Measurements from ENCODE around the gene CDK17. TPM values are rescaled to one million over a fixed set of nuclear protein-coding genes. Genes with fewer than 3 reads are reported as not detected.
A peak's percentile ranks its signal among the peaks of the same experiment; 100 is the strongest.

Gene CDK17
- total RNA-seq, 2 experiments from 2014 or later = 38.0 to 39.4 TPM

DNA sequence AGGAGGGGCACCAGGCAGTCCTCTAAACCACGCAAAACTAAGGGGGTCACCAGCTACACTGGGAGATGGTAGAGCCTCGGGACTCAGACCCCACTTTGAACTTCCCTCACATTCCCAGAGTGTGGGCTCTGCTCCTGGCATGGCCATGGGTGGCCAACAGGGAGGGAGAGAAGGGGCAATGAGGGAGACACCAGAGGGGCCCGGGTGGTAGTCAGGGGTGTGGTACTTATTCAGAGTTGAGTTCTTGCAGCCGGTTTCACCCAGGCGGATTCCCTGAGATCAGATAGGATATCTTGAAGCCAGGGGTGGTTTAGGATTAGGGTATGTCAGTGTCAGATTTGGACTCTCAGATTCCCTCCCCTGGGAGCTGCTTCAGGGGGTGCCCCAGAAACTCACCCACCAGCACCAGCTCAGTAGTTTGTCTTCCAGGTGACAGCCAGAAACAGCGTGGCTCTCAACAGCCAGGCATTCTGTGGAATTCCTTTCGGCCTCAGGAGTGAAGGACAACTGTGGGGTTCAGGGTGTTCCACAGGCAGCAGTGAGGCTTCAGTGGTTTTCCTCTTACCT lies 150.0 kb downstream of the CDK17 start:
- CTCF ChIA-PET = interaction anchor here (0.7 to 1.3 kb wide), 2 partner anchors 47 to 239 kb away, joined by 3 to 4 read pairs; partner anchors contain the start of gene CFAP54
- no peak for DNase-seq
- Mint-ChIP-seq H3K4me3 (no peak overlapping the region), H3K9me3 (ENCODE audit: low read depth) (no peaks in the 10 kb centered on the region), H3K4me1 (peaks cover 50% of the 10 kb centered on the region), H3K27me3 (no peaks in the 10 kb centered on the region), H3K36me3 (ENCODE audit: low read depth) (peaks cover 63% of the 10 kb centered on the region), H3K27ac (peak overlapping the region; percentile 47)
- intact Hi-C loops (cut with DNase I, micrococcal nuclease) = no loop called here
- no peak for ATAC-seq
- POLR2A ChIA-PET = no interaction called here

DNA sequence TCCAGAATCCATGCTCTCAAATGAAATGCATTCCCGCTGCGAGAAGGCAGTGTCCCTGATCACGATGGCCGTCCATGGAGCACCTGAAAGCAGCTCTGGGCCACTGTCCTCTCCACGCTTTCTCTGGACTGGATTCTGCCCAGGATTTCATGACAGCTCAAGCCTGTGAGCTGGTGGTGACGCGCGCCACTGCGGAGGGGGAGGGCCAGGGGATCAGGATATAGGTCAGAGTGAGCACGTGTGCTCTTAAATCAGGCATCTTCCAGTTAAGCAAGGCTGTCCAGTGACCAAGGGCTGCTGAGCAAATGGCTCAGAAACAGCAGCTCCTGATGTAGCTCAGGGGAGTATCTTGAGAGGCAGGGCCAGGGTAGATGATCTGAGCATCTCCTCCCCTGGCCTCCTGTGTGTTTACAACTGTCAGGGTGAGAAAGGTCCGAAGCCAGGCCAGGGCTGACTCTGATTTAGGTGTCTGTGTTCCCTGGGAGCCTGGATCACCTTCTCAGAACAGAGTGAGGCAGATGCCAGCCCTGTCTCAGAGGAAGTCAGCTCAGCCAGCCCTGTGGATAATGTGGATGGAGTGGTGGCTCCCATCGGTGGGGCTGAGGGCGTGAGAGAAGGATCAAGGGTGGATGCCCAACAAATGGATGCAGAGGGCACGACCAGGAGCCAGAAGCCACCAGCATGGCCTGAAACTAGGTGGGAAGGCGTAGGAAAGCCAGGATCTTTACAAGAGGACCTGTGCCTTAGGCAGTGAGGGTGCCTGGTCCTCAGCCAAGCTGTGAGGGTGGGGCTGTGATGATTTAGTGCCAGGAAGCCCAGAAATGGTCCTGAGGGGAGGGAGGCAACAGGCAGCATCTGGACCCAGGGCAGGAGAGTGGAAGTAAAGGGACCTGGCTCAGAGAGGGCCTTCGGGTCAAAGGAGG lies 150.8 kb downstream of the CDK17 start:
- DNase-seq = no peak
- Mint-ChIP-seq H3K27me3 (no peaks in the 10 kb centered on the region), H3K27ac (peak overlapping the region; percentile 48), H3K4me3 (no peak overlapping the region), H3K9me3 (ENCODE audit: low read depth) (no peaks in the 10 kb centered on the region), H3K4me1 (peaks cover 46% of the 10 kb centered on the region), H3K36me3 (ENCODE audit: low read depth) (peaks cover 58% of the 10 kb centered on the region)
- ChIA-PET CTCF (interaction anchor here (0.7 to 1.3 kb wide), 2 partner anchors 48 to 240 kb away, joined by 3 to 4 read pairs; partner anchors contain the start of gene CFAP54), POLR2A (no interaction called here)
- ATAC-seq = no peak
- intact Hi-C loops (cut with DNase I, micrococcal nuclease) = no loop called here

DNA sequence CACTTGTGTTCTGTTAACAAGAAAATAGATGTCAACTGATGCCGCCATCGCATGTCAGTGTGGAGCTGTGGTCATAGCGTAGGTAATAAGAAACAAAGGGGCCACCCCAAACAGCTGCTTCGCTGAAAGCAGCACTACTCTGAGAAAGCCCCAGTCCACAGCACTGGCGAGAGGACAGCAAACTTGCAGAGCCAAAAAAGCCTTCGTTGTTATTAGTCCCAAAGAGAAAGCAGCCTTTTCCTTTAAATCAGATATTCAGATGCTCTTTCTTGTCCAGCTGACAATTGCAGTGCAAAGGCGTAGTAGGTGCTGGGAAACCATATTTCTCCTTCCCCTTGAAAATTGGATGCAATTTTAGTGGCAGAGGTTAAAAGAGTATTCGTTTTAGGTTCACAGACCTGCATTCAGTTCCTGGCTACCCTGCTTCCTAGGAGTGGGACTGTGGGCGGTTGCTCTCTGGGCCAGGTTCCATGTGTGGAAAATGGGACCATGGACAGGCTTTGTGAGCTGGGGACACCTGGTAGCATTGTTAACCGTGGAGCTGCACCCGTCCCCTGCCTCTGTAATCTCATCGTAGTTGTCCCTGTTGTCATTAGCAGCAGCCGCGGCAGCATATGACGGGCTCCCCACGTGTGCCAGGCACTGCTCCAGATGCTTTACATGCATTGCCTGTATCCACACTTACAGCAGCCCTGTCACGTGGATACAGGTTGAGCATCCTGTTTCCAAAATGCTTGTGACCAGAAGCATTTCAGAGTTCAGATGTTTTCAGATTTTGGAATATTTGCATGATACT lies 151.9 kb downstream of the CDK17 start:
- DNase-seq (no peak), ATAC-seq (no peak)
- intact Hi-C loops (cut with DNase I, micrococcal nuclease) = no loop called here
- POLR2A ChIA-PET = interaction anchor here (0.6 kb wide), 1 partner anchor 387 kb away, joined by 3 read pairs; no protein-coding TSS in a partner anchor
- no peaks in the 10 kb centered on the region for H3K27me3 Mint-ChIP-seq
- CTCF ChIA-PET = interaction anchor here (1.0 to 1.2 kb wide), 2 partner anchors 64 to 268 kb away, joined by 3 read pairs; no protein-coding TSS in a partner anchor
- no peaks in the 10 kb centered on the region for H3K9me3 Mint-ChIP-seq (ENCODE audit: low read depth)
- H3K4me1 Mint-ChIP-seq = peaks cover 47% of the 10 kb centered on the region
- H3K27ac Mint-ChIP-seq = peak overlapping the region; percentile 45
- H3K4me3 Mint-ChIP-seq = no peak overlapping the region
- H3K36me3 Mint-ChIP-seq (ENCODE audit: low read depth) = peaks cover 53% of the 10 kb centered on the region

DNA sequence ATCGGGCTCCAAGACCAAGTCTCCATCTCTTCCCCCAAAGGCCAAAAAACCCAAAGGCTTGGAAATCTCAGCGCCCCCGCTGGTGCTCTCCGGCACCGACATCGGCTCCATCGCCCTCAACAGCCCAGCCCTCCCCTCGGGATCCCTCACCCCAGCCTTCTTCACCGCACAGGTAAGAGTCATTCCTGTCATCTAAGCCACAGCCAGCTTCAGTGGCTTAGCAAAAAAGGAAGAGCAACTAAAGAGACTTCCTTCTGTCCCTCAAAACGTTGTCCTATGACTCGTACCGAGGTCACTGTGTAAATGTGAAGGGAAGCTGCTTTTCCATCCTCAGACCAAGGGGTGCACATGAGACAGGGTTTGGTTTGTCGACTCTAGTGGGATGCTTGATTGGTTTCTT lies 152.7 kb downstream of the CDK17 start:
- intact Hi-C loops (cut with DNase I, micrococcal nuclease) = no loop called here
- Mint-ChIP-seq H3K4me1 (peaks cover 53% of the 10 kb centered on the region), H3K27me3 (no peaks in the 10 kb centered on the region), H3K9me3 (ENCODE audit: low read depth) (no peaks in the 10 kb centered on the region), H3K36me3 (ENCODE audit: low read depth) (peaks cover 56% of the 10 kb centered on the region), H3K4me3 (no peak overlapping the region), H3K27ac (peak overlapping the region; percentile 45)
- DNase-seq (peak; percentile 40), ATAC-seq (peak; percentile 78)
- ChIA-PET POLR2A (interaction anchor here (0.6 kb wide), 1 partner anchor 705 kb away, joined by 3 read pairs; no protein-coding TSS in a partner anchor), CTCF (interaction anchor here (0.6 to 1.2 kb wide), 3 partner anchors 65 to 269 kb away, joined by 3 to 4 read pairs (median 3); no protein-coding TSS in a partner anchor)

DNA sequence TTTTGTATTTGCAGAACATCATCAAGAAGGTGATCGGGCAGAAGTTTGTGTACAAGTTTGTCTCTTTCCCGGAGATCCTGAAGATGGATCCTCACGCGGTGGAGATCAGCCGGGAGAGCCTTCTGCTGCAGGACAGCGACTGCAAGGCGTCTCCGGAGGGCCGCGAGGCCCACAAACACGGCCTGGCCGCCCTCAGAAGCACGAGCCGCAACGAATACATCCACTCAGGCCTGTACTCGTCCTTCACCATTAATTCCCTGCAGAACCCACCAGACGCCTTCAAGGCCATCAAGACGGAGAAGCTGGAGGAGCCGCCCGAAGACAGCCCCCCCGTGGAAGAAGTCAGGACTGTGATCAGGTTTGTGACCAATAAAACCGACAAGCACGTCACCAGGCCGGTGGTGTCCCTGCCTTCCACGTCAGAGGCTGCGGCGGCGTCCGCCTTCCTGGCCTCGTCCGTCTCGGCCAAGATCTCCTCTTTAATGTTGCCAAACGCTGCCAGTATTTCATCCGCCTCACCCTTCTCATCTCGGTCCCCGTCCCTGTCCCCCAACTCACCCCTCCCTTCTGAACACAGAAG lies 153.2 kb downstream of the CDK17 start:
- no peak overlapping the region for H3K27ac Mint-ChIP-seq
- no peaks in the 10 kb centered on the region for H3K9me3 Mint-ChIP-seq (ENCODE audit: low read depth)
- peaks cover 55% of the 10 kb centered on the region for H3K4me1 Mint-ChIP-seq
- CTCF ChIA-PET = interaction anchor here (0.6 kb wide), 1 partner anchor 195 kb away, joined by 4 read pairs; no protein-coding TSS in a partner anchor
- H3K36me3 Mint-ChIP-seq (ENCODE audit: low read depth) = peaks cover 50% of the 10 kb centered on the region
- no peak for ATAC-seq
- no peak for DNase-seq
- intact Hi-C loops (cut with DNase I, micrococcal nuclease) = no loop called here
- POLR2A ChIA-PET = interaction anchor here (0.6 kb wide), 1 partner anchor 705 kb away, joined by 3 read pairs; no protein-coding TSS in a partner anchor
- H3K27me3 Mint-ChIP-seq = no peaks in the 10 kb centered on the region
- H3K4me3 Mint-ChIP-seq = no peak overlapping the region

DNA sequence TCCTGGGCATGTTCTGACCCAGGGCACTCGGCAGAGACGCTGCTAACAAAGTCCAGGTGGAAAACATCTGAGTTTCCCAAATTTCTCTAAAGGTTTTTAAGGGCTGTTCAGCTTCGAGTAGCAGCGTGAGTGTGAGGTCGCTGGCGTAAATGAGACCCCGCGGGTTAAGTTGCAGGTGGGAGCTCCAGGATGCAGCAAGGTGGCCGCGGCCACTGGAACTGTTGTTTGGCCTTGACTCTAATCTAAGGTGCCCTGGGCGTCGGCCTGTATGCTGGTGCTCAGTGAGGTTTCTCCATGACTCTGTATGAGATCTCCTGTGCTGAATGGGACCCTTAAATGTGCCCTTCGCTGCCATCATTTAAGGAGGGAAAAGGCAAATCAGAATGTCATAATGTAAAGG lies 155.4 kb downstream of the CDK17 start:
- Mint-ChIP-seq H3K9me3 (ENCODE audit: low read depth) (no peaks in the 10 kb centered on the region), H3K27ac (peak overlapping the region; percentile 6), H3K36me3 (ENCODE audit: low read depth) (peaks cover 36% of the 10 kb centered on the region), H3K4me3 (no peak overlapping the region), H3K27me3 (no peaks in the 10 kb centered on the region), H3K4me1 (peaks cover 60% of the 10 kb centered on the region)
- POLR2A ChIA-PET = interaction anchor here (0.6 kb wide), 1 partner anchor 49 kb away, joined by 3 read pairs; no protein-coding TSS in a partner anchor
- no peak for DNase-seq
- ATAC-seq = no peak
- CTCF ChIA-PET = no interaction called here
- intact Hi-C loops (cut with DNase I, micrococcal nuclease) = no loop called here

DNA sequence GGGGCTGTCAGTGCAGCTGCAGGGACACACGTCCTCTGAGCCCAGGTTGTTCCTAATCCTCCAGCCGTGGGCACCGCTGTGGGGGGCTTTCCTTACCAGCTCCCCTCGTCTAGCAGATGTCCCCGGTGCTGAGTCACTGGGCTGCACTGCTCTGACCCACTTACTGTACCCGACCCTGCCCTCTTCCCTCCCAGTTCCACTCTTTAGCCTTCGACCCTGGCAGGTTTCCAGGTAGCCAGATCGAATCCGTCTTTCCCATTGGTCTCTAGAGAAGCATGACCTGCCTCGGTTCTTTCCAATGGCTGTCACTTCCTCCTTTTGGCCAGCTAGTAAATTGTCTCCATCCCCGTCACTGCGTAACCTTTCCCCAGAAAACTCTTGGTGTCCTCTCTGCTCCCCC lies 157.6 kb downstream of the CDK17 start:
- no peak for ATAC-seq
- H3K4me1 Mint-ChIP-seq = peaks cover 62% of the 10 kb centered on the region
- H3K27me3 Mint-ChIP-seq = no peaks in the 10 kb centered on the region
- H3K36me3 Mint-ChIP-seq (ENCODE audit: low read depth) = peaks cover 25% of the 10 kb centered on the region
- H3K9me3 Mint-ChIP-seq (ENCODE audit: low read depth) = no peaks in the 10 kb centered on the region
- H3K4me3 Mint-ChIP-seq = no peak overlapping the region
- ChIA-PET POLR2A (interaction anchor here (1.0 kb wide), 1 partner anchor 8 kb away, joined by 3 read pairs; no protein-coding TSS in a partner anchor), CTCF (interaction anchor here (1.4 to 1.7 kb wide), 2 partner anchors 10 to 27 kb away, joined by 3 to 6 read pairs; no protein-coding TSS in a partner anchor)
- no peak for DNase-seq
- intact Hi-C loops (cut with DNase I, micrococcal nuclease) = no loop called here
- peak overlapping the region; percentile 74 for H3K27ac Mint-ChIP-seq

DNA sequence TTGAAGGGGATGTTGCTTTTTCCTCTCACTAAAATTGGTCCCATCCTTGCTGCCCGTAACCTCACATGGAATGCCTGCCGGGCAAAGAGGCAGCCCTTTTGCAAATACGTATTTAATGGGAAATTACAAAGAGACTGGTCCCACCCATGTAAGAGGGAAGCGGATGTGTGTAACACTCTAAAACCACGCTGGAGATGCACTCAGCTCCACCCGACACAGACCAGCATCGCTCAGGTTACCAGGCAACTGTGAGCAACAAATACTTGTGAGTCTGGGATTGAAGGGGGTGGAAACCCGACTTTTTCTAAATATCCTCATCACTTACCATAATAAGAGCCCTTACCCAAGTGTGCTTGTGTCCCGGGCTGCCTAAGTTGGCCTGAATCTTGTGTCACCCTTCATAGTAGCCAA lies 158.4 kb downstream of the CDK17 start:
- DNase-seq (peak; percentile 71), ATAC-seq (peak; percentile 86)
- CTCF ChIA-PET = interaction anchor here (0.7 to 1.7 kb wide), 4 partner anchors 9 to 159 kb away, joined by 3 to 6 read pairs (median 3); no protein-coding TSS in a partner anchor
- intact Hi-C loops (cut with DNase I, micrococcal nuclease) = no loop called here
- H3K9me3 Mint-ChIP-seq (ENCODE audit: low read depth) = no peaks in the 10 kb centered on the region
- H3K27me3 Mint-ChIP-seq = no peaks in the 10 kb centered on the region
- POLR2A ChIA-PET = no interaction called here
- H3K4me1 Mint-ChIP-seq = peaks cover 62% of the 10 kb centered on the region
- peaks cover 21% of the 10 kb centered on the region for H3K36me3 Mint-ChIP-seq (ENCODE audit: low read depth)
- H3K27ac Mint-ChIP-seq = peak overlapping the region; percentile 74
- H3K4me3 Mint-ChIP-seq = peak overlapping the region; percentile 2

DNA sequence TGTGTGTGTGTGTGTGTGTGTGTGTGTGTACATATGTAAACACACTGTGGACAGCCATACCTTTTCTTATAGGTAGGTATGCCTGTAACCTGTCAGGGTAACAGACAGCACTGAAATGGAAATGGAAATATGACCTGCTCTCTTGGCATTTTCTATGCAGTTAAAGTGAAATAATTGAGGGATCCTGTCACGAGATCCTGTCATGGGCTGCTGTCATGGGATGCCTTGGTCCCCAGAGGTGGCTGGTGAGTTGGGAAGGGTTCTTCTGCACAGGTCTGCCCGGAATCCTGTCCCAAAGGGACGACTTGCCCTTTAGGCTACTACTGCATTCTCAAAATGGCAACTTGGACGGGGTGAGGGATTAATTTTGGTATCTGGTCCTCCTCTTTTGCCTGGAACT lies 158.8 kb downstream of the CDK17 start:
- POLR2A ChIA-PET = no interaction called here
- DNase-seq (no peak), ATAC-seq (no peak)
- intact Hi-C loops (cut with DNase I, micrococcal nuclease) = no loop called here
- H3K36me3 Mint-ChIP-seq (ENCODE audit: low read depth) = peaks cover 21% of the 10 kb centered on the region
- peaks cover 63% of the 10 kb centered on the region for H3K4me1 Mint-ChIP-seq
- H3K27ac Mint-ChIP-seq = peak overlapping the region; percentile 55
- H3K27me3 Mint-ChIP-seq = no peaks in the 10 kb centered on the region
- H3K4me3 Mint-ChIP-seq = peak overlapping the region; percentile 2
- CTCF ChIA-PET = interaction anchor here (0.8 to 1.7 kb wide), 2 partner anchors 13 to 26 kb away, joined by 3 to 6 read pairs; no protein-coding TSS in a partner anchor
- H3K9me3 Mint-ChIP-seq (ENCODE audit: low read depth) = no peaks in the 10 kb centered on the region

DNA sequence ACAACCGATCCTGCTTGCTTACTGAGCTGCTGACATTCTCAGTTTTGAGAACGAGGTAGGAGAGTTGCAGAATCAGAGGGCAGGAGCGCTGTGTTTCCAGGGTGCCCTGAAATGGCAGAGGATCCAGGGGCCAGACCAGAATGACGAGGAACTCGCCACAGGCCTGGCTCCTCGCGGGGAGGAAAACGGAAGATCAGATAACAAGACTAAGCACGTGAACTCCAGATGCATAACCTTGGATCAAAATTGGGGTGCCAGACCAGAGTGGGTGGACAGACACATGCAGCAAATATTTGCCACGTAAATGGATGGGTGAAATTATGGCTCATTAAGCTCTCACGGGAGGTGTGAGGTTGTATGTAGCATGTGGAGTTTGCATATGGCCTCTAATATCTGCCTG lies 159.6 kb downstream of the CDK17 start:
- H3K4me1 Mint-ChIP-seq = peaks cover 69% of the 10 kb centered on the region
- no peaks in the 10 kb centered on the region for H3K9me3 Mint-ChIP-seq (ENCODE audit: low read depth)
- intact Hi-C loops (cut with DNase I, micrococcal nuclease) = no loop called here
- ATAC-seq (no peak), DNase-seq (no peak)
- H3K27ac Mint-ChIP-seq = no peak overlapping the region
- H3K4me3 Mint-ChIP-seq = no peak overlapping the region
- ChIA-PET CTCF (no interaction called here), POLR2A (no interaction called here)
- H3K27me3 Mint-ChIP-seq = no peaks in the 10 kb centered on the region
- peaks cover 25% of the 10 kb centered on the region for H3K36me3 Mint-ChIP-seq (ENCODE audit: low read depth)

Data from activated CD4-positive, alpha-beta T cell treated with anti-CD3 and anti-CD28 coated beads for 36 hours (primary cell).